ENCODE measurements around the gene ZYX. TPM values are rescaled to one million over a fixed set of nuclear protein-coding genes. Genes with fewer than 3 reads are reported as not detected.

The ZYX gene
- total RNA-seq, 1 experiment from 2014 or later = 237 TPM

DNA sequence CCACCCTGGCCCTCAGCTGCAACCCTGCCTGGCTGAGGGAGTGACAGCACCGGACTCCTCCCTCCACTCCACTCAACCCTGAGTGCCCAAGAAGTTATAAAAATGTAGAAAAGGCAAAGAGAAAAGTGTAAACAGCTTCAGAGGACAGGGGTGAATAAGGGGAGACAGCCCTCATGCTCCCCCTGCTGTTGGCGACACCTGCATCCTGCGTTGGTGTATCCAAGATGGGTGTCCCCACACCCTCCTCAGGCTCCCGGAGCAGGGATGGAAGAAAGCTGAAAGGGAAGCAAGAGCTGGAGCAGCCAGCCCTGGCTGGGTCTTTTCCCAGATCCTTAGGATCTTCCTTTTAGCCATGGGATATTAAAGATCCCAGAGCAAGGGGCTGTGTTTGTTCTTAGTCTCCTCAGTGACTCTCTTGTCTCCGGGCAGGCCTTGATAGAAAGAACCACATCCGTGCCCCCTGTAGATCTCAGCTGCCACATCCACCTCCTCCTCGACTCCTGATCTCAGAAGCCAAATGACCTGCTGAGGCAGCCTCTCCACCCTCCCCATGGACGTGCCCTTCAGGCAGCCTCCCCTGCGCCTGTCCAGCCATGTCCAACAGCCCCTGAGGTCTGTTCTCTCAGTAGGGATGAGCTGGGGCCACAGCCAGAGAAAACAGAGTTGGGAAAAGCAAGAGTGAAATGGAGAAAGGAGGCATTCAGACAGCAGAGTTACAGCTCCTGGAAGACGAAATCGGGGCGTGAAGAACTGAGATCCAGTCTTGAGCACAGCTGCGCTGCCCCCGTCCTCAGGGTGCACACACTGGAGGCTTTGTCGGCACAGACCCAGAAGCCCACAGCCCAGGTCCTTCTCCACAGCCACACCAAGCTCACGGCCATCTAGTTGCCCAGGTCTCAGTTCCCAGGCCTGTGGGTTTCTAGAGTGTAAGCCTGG, 25.4 kb upstream of the ZYX start:
- peaks cover 22 to 27% of the 10 kb centered on the region in 2 experiments for H3K4me1 Mint-ChIP-seq
- Histone ChIP-seq H3T11ph (ENCODE audit: low read length) (no peak overlapping the region), H3K23ac (ENCODE audit: insufficient read length, low read depth, low read length) (no peak overlapping the region), H2BK12ac (ENCODE audit: insufficient read length, low read depth, low read length) (no peak overlapping the region), H2AK5ac (ENCODE audit: insufficient read length, low read length) (no peak overlapping the region), H3K14ac (ENCODE audit: insufficient read depth, low read length) (no peak overlapping the region; the same call in 1 of the 2 replicates), H3K27ac (ENCODE audit: insufficient read length, low read depth, low read length) (no peak overlapping the region), H2AFZ (ENCODE audit: low read length) (no peak overlapping the region), H4K20me1 (ENCODE audit: control insufficient read depth, insufficient read depth, insufficient read length) (no peaks in the 10 kb centered on the region), H4K91ac (ENCODE audit: insufficient read length, low read depth, low read length) (no peak overlapping the region), H3K18ac (ENCODE audit: insufficient read length, low read depth, low read length) (no peak overlapping the region), H3K4me1 (ENCODE audit: insufficient read depth, low read length) (no peaks in the 10 kb centered on the region), H3K9me3 (ENCODE audit: control insufficient read depth, low read depth, low read length) (no peaks in the 10 kb centered on the region), H2BK5ac (ENCODE audit: insufficient read length, low read length) (no peak overlapping the region), H3K56ac (ENCODE audit: insufficient read length, low read depth, low read length) (no peak overlapping the region), H4K8ac (replicated peaks; ENCODE audit: insufficient read length, low read depth, low read length) (no peak overlapping the region), H4K5ac (ENCODE audit: insufficient read length, low read depth, low read length) (no peak overlapping the region), H3K4ac (ENCODE audit: low read depth, low read length) (no peak overlapping the region), H3K23me2 (ENCODE audit: insufficient read length, low read depth, low read length, poor library complexity, severe bottlenecking) (no peaks in the 10 kb centered on the region), H3K27me3 (ENCODE audit: insufficient read depth, low read length) (no peaks in the 10 kb centered on the region), H3K4me2 (ENCODE audit: insufficient read depth, insufficient read length, low read length) (no peak overlapping the region), H2BK120ac (ENCODE audit: low read depth, low read length, poor library complexity, severe bottlenecking) (no peak overlapping the region), H3K79me2 (ENCODE audit: insufficient read depth, low read length) (no peaks in the 10 kb centered on the region), H2BK15ac (ENCODE audit: low read depth, low read length) (no peak overlapping the region), H3K79me1 (ENCODE audit: insufficient read depth, low read depth, low read length, poor library complexity, severe bottlenecking) (no peaks in the 10 kb centered on the region), H3K9ac (ENCODE audit: extremely low read depth, insufficient read length, low read length) (no peak overlapping the region), H2BK20ac (ENCODE audit: low read depth, low read length, poor library complexity, severe bottlenecking) (no peak overlapping the region)
- H3K4me3 Mint-ChIP-seq = no peak overlapping the region
- H3K27me3 Mint-ChIP-seq (ENCODE audit: low read depth) = peaks cover 9% of the 10 kb centered on the region
- peaks cover 30 to 64% (median 46%) of the 10 kb centered on the region in 3 experiments for H3K36me3 Mint-ChIP-seq (ENCODE audit: insufficient read depth in 1 of 3, low read depth in 3 of 3)
- peak overlapping the region; percentile 28 to 91 (median 44); a peak in 3 of 7 replicates for H3K27ac Mint-ChIP-seq
- WGBS (ENCODE audit: extremely low coverage, insufficient read length, low lambda C conversion rate) = no CpG with 5 or more reads among the region's 16 CpGs
- H3K9me3 Mint-ChIP-seq = no peaks in the 10 kb centered on the region
- DNase-seq = no peak
- TF ChIP-seq CTCF (conservative IDR thresholded peaks at IDR 0.05) = peak; percentile 38; the same call in 2 of the 3 replicates
